H1 (cell line): ENCODE measurements around the gene TET1.

Experiments
- CEBPB ChIP-seq: IDR thresholded peaks from 2 replicates; pipeline ENCODE4 v1.6.1; 2012; ENCODE audit warnings: low read depth, low read length
- CTCF ChIP-seq, 3 experiments: IDR thresholded peaks; 1 replicate in 2 of 3; 2 replicates in 1 of 3; pipeline versions ENCODE4 v1.5.1 to v1.6.1; 2011; ENCODE audit warnings: low read length in 3 of 3, mild to moderate bottlenecking in 3 of 3, inconsistent platforms in 2 of 3, low read depth in 1 of 3, moderate library complexity in 1 of 3; ENCODE audit not compliant: insufficient read depth in 1 of 3; ENCODE audit errors: control extremely low read depth in 1 of 3
- EZH2 ChIP-seq: fragments of 200-600 bp; sonication (generic); IDR thresholded peaks from 2 replicates; pipeline ENCODE4 v1.7.1; 2012; ENCODE audit warnings: low read depth, mild to moderate bottlenecking, moderate library complexity, low read length, inconsistent platforms; ENCODE audit not compliant: severe bottlenecking
- GABPA ChIP-seq: IDR thresholded peaks from 2 replicates; pipeline ENCODE4 v1.6.1; 2011; ENCODE audit warnings: mild to moderate bottlenecking, low read length, moderate library complexity, borderline replicate concordance; ENCODE audit not compliant: insufficient read depth
- HDAC2 ChIP-seq, 2 experiments: fragments of 300-600 bp in 1 of 2; sonication (generic) in 1 of 2; IDR thresholded peaks; 2 replicates each; pipeline ENCODE4 v1.6.1; 2011 to 2012; ENCODE audit warnings: low read depth in 2 of 2, low read length in 2 of 2, mild to moderate bottlenecking in 2 of 2, moderate library complexity in 2 of 2, borderline replicate concordance in 1 of 2, inconsistent platforms in 1 of 2
- POLR2A ChIP-seq, 2 experiments: IDR thresholded peaks; 1 replicate in 1 of 2; 2 replicates in 1 of 2; pipeline ENCODE4 v1.6.1; 2011; ENCODE audit warnings: low read depth in 2 of 2, low read length in 2 of 2, mild to moderate bottlenecking in 2 of 2; ENCODE audit errors: control extremely low read depth in 1 of 2
- SP1 ChIP-seq: IDR thresholded peaks from 2 replicates; pipeline ENCODE4 v1.6.1; 2011; ENCODE audit warnings: low read depth, low read length
- TAF1 ChIP-seq: IDR thresholded peaks from 2 replicates; pipeline ENCODE4 v1.6.1; 2011; ENCODE audit warnings: mild to moderate bottlenecking, low read depth, low read length
- TCF12 ChIP-seq: IDR thresholded peaks from 2 replicates; pipeline ENCODE4 v1.6.1; 2011; ENCODE audit warnings: low read depth, mild to moderate bottlenecking, low read length

- TF ChIP-seq EZH2, result no peak
- no peak for TF ChIP-seq CTCF (IDR thresholded peaks at IDR 0.05; ENCODE audit: control extremely low read depth in 1 of 3, insufficient read depth in 1 of 3, low read depth in 1 of 3, low read length in 3 of 3)
- no peak for TF ChIP-seq CEBPB
- no peak for TF ChIP-seq SP1
- TF ChIP-seq HDAC2 (IDR thresholded peaks at IDR 0.05; ENCODE audit: borderline replicate concordance in 1 of 2, low read depth in 2 of 2, low read length in 2 of 2), result no peak
- no peak for TF ChIP-seq TCF12
- no peak for TF ChIP-seq POLR2A (IDR thresholded peaks at IDR 0.05; ENCODE audit: control extremely low read depth in 1 of 2, low read depth in 2 of 2, low read length in 2 of 2)
- no peak for TF ChIP-seq GABPA
- TF ChIP-seq TAF1, result no peak
Observed at GRCh38 chr10:68553599-68553998, 6.5 kb upstream of the TET1 start.
